Trophoblast cell (in vitro differentiated cells and primary cell): ENCODE data around the gene MYORG.
A peak's percentile ranks its signal among the peaks of the same experiment; 100 is the strongest.

Experiments used
- DNase-seq, 2 donors: peaks; one replicate each; pipeline ENCODE4 v3.0.0-alpha.2; 2016
- H2AFZ ChIP-seq: 2 replicates; pipeline ENCODE4 v1.6.1; 2013; ENCODE audit warnings: low read length, moderate library complexity, mild to moderate bottlenecking; ENCODE audit not compliant: insufficient read depth, poor library complexity
- H2AK5ac ChIP-seq: 2 replicates; pipeline ENCODE4 v1.6.1; 2013; ENCODE audit warnings: mild to moderate bottlenecking, low read length
- H2BK120ac ChIP-seq: 2 replicates; pipeline ENCODE4 v1.6.1; 2013; ENCODE audit warnings: low read length, mild to moderate bottlenecking, moderate library complexity; ENCODE audit not compliant: insufficient read depth, poor library complexity
- H2BK12ac ChIP-seq: 2 replicates; pipeline ENCODE4 v1.6.1; 2013; ENCODE audit warnings: mild to moderate bottlenecking, low read length, moderate library complexity
- H2BK5ac ChIP-seq: 2 replicates; pipeline ENCODE4 v1.6.1; 2013; ENCODE audit warnings: low read length, low read depth, moderate library complexity, mild to moderate bottlenecking; ENCODE audit not compliant: poor library complexity
- H3K14ac ChIP-seq: 2 replicates; pipeline ENCODE4 v1.6.1; 2013; ENCODE audit warnings: mild to moderate bottlenecking, low read length
- H3K18ac ChIP-seq: 2 replicates; pipeline ENCODE4 v1.6.1; 2013; ENCODE audit warnings: mild to moderate bottlenecking, low read length
- H3K23ac ChIP-seq: 2 replicates; pipeline ENCODE4 v1.6.1; 2013; ENCODE audit warnings: low read length
- H3K27ac ChIP-seq: 2 replicates; pipeline ENCODE4 v1.5.1; 2013; ENCODE audit warnings: low read depth, mild to moderate bottlenecking, inconsistent platforms, low read length, moderate library complexity
- H3K27me3 ChIP-seq: 2 replicates; pipeline ENCODE4 v1.6.1; 2013; ENCODE audit warnings: inconsistent platforms, mild to moderate bottlenecking, low read length, moderate library complexity; ENCODE audit not compliant: insufficient read depth
- H3K36me3 ChIP-seq, 2 experiments: 1 replicate in 1 of 2; 2 replicates in 1 of 2; pipeline ENCODE4 v1.6.1; 2013; ENCODE audit warnings: low read length in 2 of 2, mild to moderate bottlenecking in 2 of 2, moderate library complexity in 1 of 2; ENCODE audit not compliant: insufficient read depth in 2 of 2, control insufficient read depth in 1 of 2
- H3K4ac ChIP-seq: 2 replicates; pipeline ENCODE4 v1.6.1; 2013; ENCODE audit warnings: low read depth, mild to moderate bottlenecking, low read length, moderate library complexity
- H3K4me1 ChIP-seq, 2 experiments: 1 replicate in 1 of 2; 2 replicates in 1 of 2; pipeline ENCODE4 v1.6.1; 2013; ENCODE audit warnings: low read length in 2 of 2, mild to moderate bottlenecking in 2 of 2, moderate library complexity in 1 of 2; ENCODE audit not compliant: insufficient read depth in 2 of 2, control insufficient read depth in 1 of 2
- H3K4me2 ChIP-seq: 2 replicates; pipeline ENCODE4 v1.6.1; 2013; ENCODE audit warnings: inconsistent platforms, mild to moderate bottlenecking, low read length, moderate library complexity
- H3K4me3 ChIP-seq: 2 replicates; pipeline ENCODE4 v1.5.1; 2013; ENCODE audit warnings: mild to moderate bottlenecking, low read depth, low read length, inconsistent platforms
- H3K79me1 ChIP-seq: one replicate; pipeline ENCODE4 v1.6.1; 2013; ENCODE audit warnings: low read length
- H3K79me2 ChIP-seq: 2 replicates; pipeline ENCODE4 v1.6.1; 2013; ENCODE audit warnings: low read length, mild to moderate bottlenecking; ENCODE audit not compliant: control insufficient read depth, insufficient read depth, poor library complexity
- H3K9ac ChIP-seq: 2 replicates; pipeline ENCODE4 v1.6.1; 2013; ENCODE audit warnings: mild to moderate bottlenecking, low read length
- H3K9me3 ChIP-seq: 2 replicates; pipeline ENCODE4 v1.6.1; 2013; ENCODE audit warnings: low read depth, mild to moderate bottlenecking, control low read depth, inconsistent platforms, low read length; ENCODE audit not compliant: insufficient read depth
- H4K12ac ChIP-seq: 2 replicates; pipeline ENCODE4 v1.6.1; 2013; ENCODE audit warnings: low read depth, mild to moderate bottlenecking, low read length, moderate library complexity
- H4K8ac ChIP-seq: 2 replicates; pipeline ENCODE4 v1.6.1; 2013; ENCODE audit warnings: low read depth, mild to moderate bottlenecking, low read length, moderate library complexity
- H4K91ac ChIP-seq: one replicate; pipeline ENCODE4 v1.6.1; 2013; ENCODE audit warnings: low read depth, mild to moderate bottlenecking, low read length, moderate library complexity
- WGBS: extraction: QIAGEN DNeasy Blood & Tissue Kit; methylation state at CpG from one replicate; pipeline ENCODE4 v1.1.7; 2013; ENCODE audit warnings: missing lambda C conversion rate; ENCODE audit not compliant: insufficient read length, insufficient coverage; ENCODE audit errors: extremely low coverage; 5-methylcytosine and 5-hydroxymethylcytosine counted together

MYORG gene

GRCh38 chr9:34383904-34384303, 7.2 kb upstream of the MYORG start:
- H4K12ac ChIP-seq, result no peak overlapping the region
- H3K4me3 ChIP-seq, result no peak overlapping the region
- no peak overlapping the region for H3K14ac ChIP-seq
- no peak for DNase-seq
- H3K4me1 ChIP-seq, result peaks cover 12 to 13% of the 10 kb centered on the region in 2 experiments
- H3K79me1 ChIP-seq, result no peaks in the 10 kb centered on the region
- no peak overlapping the region for H2BK120ac ChIP-seq
- no peaks in the 10 kb centered on the region for H3K36me3 ChIP-seq
- H2BK5ac ChIP-seq, result no peak overlapping the region
- H3K27ac ChIP-seq, result no peak overlapping the region
- H3K9me3 ChIP-seq, result peaks cover 5% of the 10 kb centered on the region
- H3K79me2 ChIP-seq, result no peaks in the 10 kb centered on the region
- H3K4ac ChIP-seq, result no peak overlapping the region
- WGBS, result no CpG with 5 or more reads among the region's 4 CpGs
- no peak overlapping the region for H4K8ac ChIP-seq
- no peak overlapping the region for H3K9ac ChIP-seq
- H3K27me3 ChIP-seq, result peaks cover 17% of the 10 kb centered on the region
- H3K23ac ChIP-seq, result no peak overlapping the region
- H3K18ac ChIP-seq, result no peak overlapping the region
- H2BK12ac ChIP-seq, result no peak overlapping the region
- no peak overlapping the region for H2AFZ ChIP-seq
- no peak overlapping the region for H3K4me2 ChIP-seq
- H2AK5ac ChIP-seq, result no peak overlapping the region
- no peak overlapping the region for H4K91ac ChIP-seq

DNA sequence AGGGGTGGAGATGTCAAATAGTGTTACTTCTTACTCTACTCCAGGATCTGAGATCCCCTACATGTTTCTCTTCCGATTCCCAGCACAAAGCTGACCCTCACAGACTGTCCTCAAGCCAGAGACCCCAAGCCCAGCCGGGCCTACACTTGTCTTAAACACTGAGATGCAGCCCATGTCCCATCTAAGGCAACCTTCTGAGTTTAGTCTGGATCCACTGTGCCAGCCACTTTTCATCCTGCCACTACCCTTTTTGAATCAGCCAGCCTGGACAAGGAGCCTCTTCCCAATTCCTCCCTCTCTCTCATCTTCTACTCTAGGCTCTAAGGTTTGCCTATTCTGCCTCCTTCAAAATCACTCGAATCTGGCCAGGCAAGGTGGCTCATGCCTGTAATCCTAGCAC, 6.2 kb upstream of the MYORG start:
- Histone ChIP-seq H3K36me3 (no peaks in the 10 kb centered on the region), H3K9me3 (peaks cover 5% of the 10 kb centered on the region), H4K12ac (no peak overlapping the region), H3K4me3 (no peak overlapping the region), H3K14ac (no peak overlapping the region), H3K79me1 (no peaks in the 10 kb centered on the region), H4K8ac (no peak overlapping the region), H3K23ac (no peak overlapping the region), H2BK120ac (no peak overlapping the region), H2AFZ (no peak overlapping the region), H4K91ac (no peak overlapping the region), H3K4me2 (no peak overlapping the region), H2BK12ac (no peak overlapping the region), H3K9ac (no peak overlapping the region), H3K27ac (no peak overlapping the region), H3K27me3 (peaks cover 17% of the 10 kb centered on the region), H3K18ac (no peak overlapping the region), H3K4ac (no peak overlapping the region), H2AK5ac (no peak overlapping the region), H2BK5ac (no peak overlapping the region), H3K79me2 (no peaks in the 10 kb centered on the region), H3K4me1 (peaks cover 12 to 13% of the 10 kb centered on the region in 2 experiments)
- DNase-seq, result no peak
- WGBS, result no CpG with 5 or more reads among the region's 3 CpGs

DNA sequence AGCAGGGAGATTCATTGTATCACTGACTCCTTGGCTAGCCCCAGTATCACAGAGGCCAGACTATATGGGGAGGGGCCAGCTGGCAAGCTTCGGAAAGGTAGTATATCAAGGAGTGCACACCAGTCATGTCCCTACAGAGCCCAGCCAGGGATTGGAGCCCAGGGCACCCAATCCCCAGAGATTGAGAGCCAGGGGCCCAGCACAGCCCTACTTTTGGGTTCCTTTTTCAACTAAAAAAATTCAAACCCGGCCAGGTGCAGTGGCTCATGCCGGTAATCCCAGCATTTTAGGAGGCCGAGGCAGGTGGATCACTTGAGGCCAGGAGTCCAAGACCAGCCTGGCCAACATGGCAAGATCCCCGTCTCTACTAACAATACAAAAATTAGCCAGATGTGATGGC, 5.4 kb upstream of the MYORG start:
- Histone ChIP-seq H2BK12ac (no peak overlapping the region), H3K27ac (no peak overlapping the region), H3K4me2 (no peak overlapping the region), H3K79me2 (no peaks in the 10 kb centered on the region), H2AFZ (no peak overlapping the region), H3K79me1 (peaks cover 2% of the 10 kb centered on the region), H3K23ac (no peak overlapping the region), H3K4me3 (no peak overlapping the region), H4K12ac (no peak overlapping the region), H3K9me3 (peaks cover 5% of the 10 kb centered on the region), H3K18ac (no peak overlapping the region), H3K4ac (no peak overlapping the region), H4K8ac (no peak overlapping the region), H2BK120ac (no peak overlapping the region), H2BK5ac (no peak overlapping the region), H3K9ac (no peak overlapping the region), H4K91ac (no peak overlapping the region), H3K27me3 (peaks cover 17% of the 10 kb centered on the region), H2AK5ac (no peak overlapping the region), H3K14ac (no peak overlapping the region), H3K4me1 (peaks cover 12 to 17% of the 10 kb centered on the region in 2 experiments), H3K36me3 (no peaks in the 10 kb centered on the region)
- no peak for DNase-seq
- WGBS, result no CpG with 5 or more reads among the region's 5 CpGs

DNA sequence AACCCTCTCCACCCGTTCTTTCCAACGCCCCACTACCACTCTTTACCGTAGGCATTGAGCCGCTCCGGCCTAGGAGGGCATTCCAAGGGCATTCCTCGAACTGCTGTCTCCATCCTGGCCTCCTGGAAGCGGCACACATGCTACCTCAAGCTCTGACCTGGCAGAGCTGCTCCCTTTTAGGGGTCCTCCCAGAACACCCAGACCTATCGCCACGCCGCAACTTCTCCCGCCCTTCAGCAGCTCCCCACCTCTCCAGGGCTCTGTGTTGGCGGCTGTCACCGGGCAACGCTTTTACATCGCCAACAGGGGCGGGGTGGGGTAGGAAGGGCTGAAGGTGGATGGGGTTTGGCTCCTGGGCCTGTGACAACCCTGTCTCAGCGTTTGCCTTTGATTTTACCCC, 4.6 kb upstream of the MYORG start:
- H2BK5ac ChIP-seq, result no peak overlapping the region
- peak overlapping the region; percentile 63 for H3K4me3 ChIP-seq
- no peak overlapping the region for H3K18ac ChIP-seq
- no CpG with 5 or more reads among the region's 17 CpGs for WGBS
- H3K9ac ChIP-seq, result no peak overlapping the region
- H3K36me3 ChIP-seq, result no peaks in the 10 kb centered on the region
- H3K27ac ChIP-seq, result no peak overlapping the region
- peaks cover 3% of the 10 kb centered on the region for H3K79me2 ChIP-seq
- H3K9me3 ChIP-seq, result peaks cover 5% of the 10 kb centered on the region
- H3K14ac ChIP-seq, result no peak overlapping the region
- H2BK12ac ChIP-seq, result no peak overlapping the region
- H2AK5ac ChIP-seq, result no peak overlapping the region
- H3K4me1 ChIP-seq, result peaks cover 12 to 17% of the 10 kb centered on the region in 2 experiments
- H3K27me3 ChIP-seq, result peaks cover 17% of the 10 kb centered on the region
- peak overlapping the region; percentile 78 for H3K4me2 ChIP-seq
- peaks cover 5% of the 10 kb centered on the region for H3K79me1 ChIP-seq
- no peak overlapping the region for H4K91ac ChIP-seq
- H2BK120ac ChIP-seq, result no peak overlapping the region
- no peak overlapping the region for H4K12ac ChIP-seq
- H3K23ac ChIP-seq, result no peak overlapping the region
- H3K4ac ChIP-seq, result no peak overlapping the region
- no peak overlapping the region for H2AFZ ChIP-seq
- no peak overlapping the region for H4K8ac ChIP-seq
- peak in 1 of 2 donors; percentile 14 for DNase-seq
